Adipocyte (in vitro differentiated cells): ENCODE results near the gene PNKD.

Experiments used
- DNase-seq: peaks from one replicate; pipeline ENCODE4 v3.0.0-alpha.2; 2015; ENCODE audit warnings: low read depth
- H3K27me3 ChIP-seq: replicated peaks from 2 replicates; pipeline ENCODE4 v1.7.0; 2013; ENCODE audit warnings: mild to moderate bottlenecking, low read length, moderate library complexity; ENCODE audit not compliant: control insufficient read depth, insufficient read depth
- H3K36me3 ChIP-seq: 2 replicates; pipeline ENCODE4 v1.7.0; 2013; ENCODE audit warnings: low read length, mild to moderate bottlenecking, moderate library complexity; ENCODE audit not compliant: control insufficient read depth, insufficient read depth, severe bottlenecking
- H3K4me1 ChIP-seq: 2 replicates; pipeline ENCODE4 v1.7.0; 2013; ENCODE audit warnings: mild to moderate bottlenecking, low read length, moderate library complexity; ENCODE audit not compliant: control insufficient read depth, insufficient read depth
- H3K4me3 ChIP-seq: 2 replicates; pipeline ENCODE4 v1.7.0; 2013; ENCODE audit warnings: mild to moderate bottlenecking, low read length, moderate library complexity
- H3K9ac ChIP-seq: 2 replicates; pipeline ENCODE4 v1.7.0; 2013; ENCODE audit warnings: mild to moderate bottlenecking, low read length, moderate library complexity
- H3K9me3 ChIP-seq: 2 replicates; pipeline ENCODE4 v1.7.0; 2013; ENCODE audit warnings: mild to moderate bottlenecking, low read length, moderate library complexity; ENCODE audit not compliant: control insufficient read depth

PNKD gene

DNA sequence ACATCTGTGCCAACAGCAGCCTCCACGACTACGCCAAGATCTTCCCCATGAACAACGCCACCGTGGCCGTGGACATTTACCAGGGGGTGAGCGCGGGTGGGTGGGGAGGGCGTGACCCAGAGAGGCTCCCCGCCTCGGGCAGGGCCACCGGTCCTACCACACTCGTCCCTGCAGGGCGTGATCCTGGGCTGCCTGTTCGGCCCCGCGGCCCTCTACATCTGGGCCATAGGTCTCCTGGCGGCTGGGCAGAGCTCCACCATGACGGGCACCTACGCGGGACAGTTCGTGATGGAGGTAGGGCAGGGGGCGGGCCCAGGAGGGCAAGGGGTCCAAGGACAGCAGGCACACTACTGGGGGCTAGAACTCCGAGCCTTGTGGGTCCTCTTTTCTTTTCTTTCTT is 120.9 kb downstream of the PNKD start:
- no peaks in the 10 kb centered on the region for H3K4me1 ChIP-seq
- no peak overlapping the region for H3K4me3 ChIP-seq
- H3K9me3 ChIP-seq = no peaks in the 10 kb centered on the region
- DNase-seq = no peak
- H3K36me3 ChIP-seq = no peaks in the 10 kb centered on the region
- H3K27me3 ChIP-seq = peaks cover 15% of the 10 kb centered on the region
- H3K9ac ChIP-seq = no peak overlapping the region

DNA sequence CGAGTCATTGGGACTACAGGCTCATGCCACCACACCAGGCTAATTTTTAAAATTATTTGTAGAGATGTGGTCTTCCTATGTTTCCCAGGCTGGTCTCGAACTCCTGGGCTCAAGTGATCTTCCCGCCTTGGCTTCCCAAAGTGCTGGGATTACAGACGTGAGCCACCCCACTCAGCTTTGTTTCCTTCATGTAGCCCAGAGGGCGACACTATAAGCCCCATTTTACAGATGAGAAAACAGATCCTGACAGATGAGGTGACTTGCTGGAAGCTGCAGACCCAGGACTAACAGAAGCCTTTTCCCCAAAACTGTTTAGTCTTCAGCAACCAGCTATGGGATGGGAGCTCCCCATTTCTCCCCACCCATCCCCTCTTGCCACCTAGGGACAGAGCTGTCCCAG is 122.1 kb downstream of the PNKD start:
- H3K9ac ChIP-seq = no peak overlapping the region
- no peak overlapping the region for H3K4me3 ChIP-seq
- no peak for DNase-seq
- no peaks in the 10 kb centered on the region for H3K36me3 ChIP-seq
- peaks cover 6% of the 10 kb centered on the region for H3K4me1 ChIP-seq
- no peaks in the 10 kb centered on the region for H3K9me3 ChIP-seq
- peaks cover 5% of the 10 kb centered on the region for H3K27me3 ChIP-seq

DNA sequence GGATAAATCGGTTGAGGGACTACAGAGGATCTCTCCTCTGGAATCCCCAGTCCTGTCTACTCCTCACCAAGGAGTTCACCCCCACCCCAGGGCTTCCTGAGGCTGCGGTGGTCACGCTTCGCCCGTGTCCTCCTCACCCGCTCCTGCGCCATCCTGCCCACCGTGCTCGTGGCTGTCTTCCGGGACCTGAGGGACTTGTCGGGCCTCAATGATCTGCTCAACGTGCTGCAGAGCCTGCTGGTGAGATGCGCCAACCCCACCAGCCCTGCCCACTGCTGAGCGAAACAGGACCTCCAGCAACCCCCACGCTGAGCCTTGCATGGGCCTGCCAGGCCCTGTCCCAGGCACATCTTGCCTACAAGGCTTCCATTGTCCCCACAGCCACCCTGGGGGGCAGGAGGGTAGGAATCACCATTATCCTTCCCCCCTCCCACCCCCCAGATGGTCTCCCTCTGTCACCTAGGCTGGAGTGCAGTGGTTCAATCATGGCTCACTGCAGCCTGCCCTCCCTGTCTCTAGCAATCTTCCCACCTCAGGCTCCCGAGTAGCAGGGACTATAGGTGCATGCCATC is 122.7 kb downstream of the PNKD start:
- Histone ChIP-seq H3K9ac (no peak overlapping the region), H3K27me3 (no peaks in the 10 kb centered on the region), H3K36me3 (no peaks in the 10 kb centered on the region), H3K4me3 (no peak overlapping the region), H3K9me3 (no peaks in the 10 kb centered on the region), H3K4me1 (peaks cover 11% of the 10 kb centered on the region)
- no peak for DNase-seq

DNA sequence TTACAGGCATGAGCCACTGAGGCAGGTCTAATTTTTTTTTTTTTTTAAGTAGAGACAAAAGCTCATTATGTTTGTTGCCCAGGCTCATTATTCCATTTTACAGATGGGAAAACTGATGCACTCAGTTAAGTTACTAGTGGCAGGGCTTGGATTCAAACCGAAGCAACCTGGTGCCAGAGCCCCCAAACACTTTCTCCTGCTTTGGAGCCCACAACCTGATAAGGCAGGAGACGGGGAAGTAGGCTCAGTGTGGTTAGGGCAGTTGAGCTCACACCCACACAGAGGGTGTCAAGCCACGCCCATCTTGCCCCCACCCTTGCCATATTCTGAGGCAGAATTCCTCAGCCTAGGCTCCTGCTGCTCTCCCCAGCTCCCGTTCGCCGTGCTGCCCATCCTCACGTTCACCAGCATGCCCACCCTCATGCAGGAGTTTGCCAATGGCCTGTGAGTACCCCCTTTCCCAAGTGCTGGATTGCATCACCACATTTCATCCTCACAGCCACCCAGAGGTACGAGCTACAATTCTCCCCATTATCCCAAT is 123.5 kb downstream of the PNKD start:
- no peaks in the 10 kb centered on the region for H3K9me3 ChIP-seq
- H3K4me1 ChIP-seq = peaks cover 15% of the 10 kb centered on the region
- no peaks in the 10 kb centered on the region for H3K27me3 ChIP-seq
- H3K36me3 ChIP-seq = no peaks in the 10 kb centered on the region
- H3K9ac ChIP-seq = no peak overlapping the region
- no peak for DNase-seq
- H3K4me3 ChIP-seq = no peak overlapping the region

DNA sequence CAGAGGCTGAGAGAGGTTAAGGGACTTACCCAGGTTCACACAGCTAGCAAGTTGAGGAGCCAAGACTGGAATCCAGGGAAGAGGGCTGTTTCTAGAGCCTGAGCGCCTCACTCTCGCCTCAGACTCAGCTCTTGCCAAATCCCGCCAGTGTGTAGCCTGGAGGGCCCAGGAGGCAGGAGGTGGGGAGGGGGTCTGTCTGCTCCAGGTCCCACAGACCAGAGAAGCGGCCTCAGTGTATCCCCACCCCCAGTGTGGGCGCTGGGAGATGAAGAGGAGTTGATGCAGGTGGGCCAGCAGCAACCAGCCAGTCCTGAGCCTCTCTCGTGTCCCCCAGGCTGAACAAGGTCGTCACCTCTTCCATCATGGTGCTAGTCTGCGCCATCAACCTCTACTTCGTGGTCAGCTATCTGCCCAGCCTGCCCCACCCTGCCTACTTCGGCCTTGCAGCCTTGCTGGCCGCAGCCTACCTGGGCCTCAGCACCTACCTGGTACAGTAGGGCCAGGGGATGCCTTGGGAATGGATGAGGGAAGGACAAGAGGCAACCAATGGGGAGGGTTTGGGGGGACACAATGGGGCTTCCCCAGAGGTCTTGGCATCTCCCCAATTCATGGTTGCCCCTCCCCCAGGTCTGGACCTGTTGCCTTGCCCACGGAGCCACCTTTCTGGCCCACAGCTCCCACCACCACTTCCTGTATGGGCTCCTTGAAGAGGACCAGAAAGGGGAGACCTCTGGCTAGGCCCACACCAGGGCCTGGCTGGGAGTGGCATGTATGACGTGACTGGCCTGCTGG is 124.2 kb downstream of the PNKD start:
- no peaks in the 10 kb centered on the region for H3K36me3 ChIP-seq
- H3K9ac ChIP-seq = no peak overlapping the region
- no peak for DNase-seq
- no peak overlapping the region for H3K4me3 ChIP-seq
- no peaks in the 10 kb centered on the region for H3K9me3 ChIP-seq
- H3K4me1 ChIP-seq = peaks cover 15% of the 10 kb centered on the region
- H3K27me3 ChIP-seq = no peaks in the 10 kb centered on the region

DNA sequence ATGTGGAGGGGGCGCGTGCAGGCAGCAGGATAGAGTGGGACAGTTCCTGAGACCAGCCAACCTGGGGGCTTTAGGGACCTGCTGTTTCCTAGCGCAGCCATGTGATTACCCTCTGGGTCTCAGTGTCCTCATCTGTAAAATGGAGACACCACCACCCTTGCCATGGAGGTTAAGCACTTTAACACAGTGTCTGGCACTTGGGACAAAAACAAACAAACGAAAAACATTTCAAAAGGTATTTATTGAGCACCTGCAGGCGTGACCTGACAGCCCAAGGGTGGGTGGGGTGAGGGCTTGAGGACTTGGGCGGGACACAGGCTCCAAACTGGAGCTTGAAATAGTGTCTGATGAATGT is 124.7 kb downstream of the PNKD start:
- no peaks in the 10 kb centered on the region for H3K27me3 ChIP-seq
- no peaks in the 10 kb centered on the region for H3K9me3 ChIP-seq
- H3K4me1 ChIP-seq = peaks cover 15% of the 10 kb centered on the region
- H3K36me3 ChIP-seq = no peaks in the 10 kb centered on the region
- H3K4me3 ChIP-seq = no peak overlapping the region
- H3K9ac ChIP-seq = no peak overlapping the region
- DNase-seq = no peak

DNA sequence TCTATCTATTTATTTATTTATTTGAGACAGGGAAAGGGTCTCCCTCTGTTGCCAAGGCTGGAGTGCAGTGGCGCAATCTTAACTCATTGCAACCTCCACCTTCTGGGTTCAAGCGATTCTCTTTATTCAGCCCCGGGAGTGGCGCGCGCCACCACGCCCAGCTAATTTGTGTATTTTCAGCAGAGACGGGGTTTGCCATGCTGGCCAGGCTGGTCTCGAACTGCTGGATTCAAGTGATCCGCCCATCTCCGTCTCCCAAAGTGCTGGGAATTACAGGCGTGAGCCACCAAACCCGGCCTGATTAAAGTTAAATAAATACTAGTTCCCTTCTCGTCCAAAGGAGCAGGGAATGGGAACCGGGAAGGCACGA is 125.1 kb downstream of the PNKD start:
- Histone ChIP-seq H3K36me3 (no peaks in the 10 kb centered on the region), H3K9ac (peak overlapping the region; percentile 96), H3K4me1 (peaks cover 15% of the 10 kb centered on the region), H3K4me3 (peak overlapping the region; percentile 89), H3K9me3 (no peaks in the 10 kb centered on the region), H3K27me3 (no peaks in the 10 kb centered on the region)
- no peak for DNase-seq

DNA sequence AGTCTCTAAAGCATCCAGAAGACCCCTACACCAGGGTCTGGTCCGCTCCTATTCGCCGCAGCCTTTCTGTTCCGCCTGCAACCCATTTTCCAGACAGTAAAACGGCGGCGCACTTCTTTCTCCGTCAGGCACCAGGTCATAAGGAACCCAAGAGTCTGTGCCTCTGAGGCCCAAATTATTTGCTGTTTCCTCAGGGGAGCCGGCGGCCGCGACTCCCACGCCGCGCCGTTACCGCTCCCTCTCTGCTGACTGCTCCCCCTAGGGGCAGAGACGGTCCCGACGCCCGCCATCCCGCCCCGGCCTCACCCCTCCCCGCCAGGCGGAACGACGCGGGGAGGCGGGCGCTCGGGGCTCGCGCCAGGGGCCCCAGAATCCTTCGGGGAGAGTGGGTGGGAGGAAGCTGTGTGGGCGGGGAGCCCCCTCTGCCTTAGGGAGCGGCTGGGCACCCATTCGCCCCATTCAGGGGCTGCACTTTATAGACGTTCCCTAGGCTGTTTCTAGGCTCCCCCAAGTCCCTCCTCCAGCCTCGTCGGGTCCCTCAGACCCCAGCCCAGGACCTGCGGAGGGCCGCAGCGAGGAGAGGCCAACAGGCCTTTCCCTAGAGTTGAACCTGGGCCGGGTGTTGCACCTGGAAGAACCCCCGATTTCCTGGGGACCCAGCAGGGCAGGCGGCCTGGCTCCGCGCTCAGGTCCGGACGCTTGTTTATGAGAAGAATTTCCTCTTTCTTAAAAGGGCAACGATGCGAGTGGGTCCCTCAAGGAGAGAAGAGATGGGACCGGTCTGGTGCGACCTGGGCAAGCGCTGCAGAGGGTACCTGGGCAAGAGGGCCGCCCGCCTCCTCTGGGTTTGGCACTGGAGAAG is 125.7 kb downstream of the PNKD start:
- no peaks in the 10 kb centered on the region for H3K36me3 ChIP-seq
- peak overlapping the region; percentile 96 for H3K9ac ChIP-seq
- H3K9me3 ChIP-seq = no peaks in the 10 kb centered on the region
- H3K27me3 ChIP-seq = no peaks in the 10 kb centered on the region
- H3K4me1 ChIP-seq = peaks cover 16% of the 10 kb centered on the region
- H3K4me3 ChIP-seq = peak overlapping the region; percentile 89
- DNase-seq = peak; percentile 98
